HepG2 (cell line): ENCODE data around the gene JTB. TPM values are rescaled to one million over a fixed set of nuclear protein-coding genes. Genes with fewer than 3 reads are reported as not detected.

ENCODE experiments used
- ATAC-seq: fragments of 200-7000 bp; cut with Tn5 transposase; 3 replicates; pipeline ENCODE4 v1.9.1; 2020; ENCODE audit warnings: mild to moderate bottlenecking, moderate library complexity
- BruUV-seq: library from RNA; stranded (reverse); fragments of 400-500 nt; replicated peaks from 2 replicates; lab custom pipeline; 2021; lab: Mats Ljungman, UMichigan
- CTCF ChIA-PET: fragments of 300-600 bp; formaldehyde crosslinking; extraction: SDS; loops from one replicate; lab custom pipeline; 2021; ENCODE audit warnings: low total read pairs, inconsistent platforms, low intra/inter-chr PET ratio; lab: Yijun Ruan, JAX
- POLR2A ChIA-PET: fragments of 350-600 bp; sonication (Branson Sonifier 250); formaldehyde crosslinking; loops from one replicate; lab custom pipeline; 2020; ENCODE audit warnings: antibody characterized with exemption, inconsistent platforms; lab: Yijun Ruan, JAX
- DNase-seq: peaks from one replicate; pipeline ENCODE4 v3.0.0-alpha.2; 2015; ENCODE audit warnings: low spot score
- FAIRE-seq: peaks from 3 replicates; lab custom pipeline; 2011; peaks lifted over from hg19 to GRCh38; lab: Jason Lieb, UNC
- H2AFZ ChIP-seq: one replicate; pipeline ENCODE4 v1.6.1; 2011; ENCODE audit warnings: low read length, inconsistent platforms
- H3K27ac ChIP-seq: fragments of 300-600 bp; 3 replicates; pipeline ENCODE4 v1.8.0; 2011; ENCODE audit warnings: mixed run types, mild to moderate bottlenecking, mixed read lengths, low read length, inconsistent platforms; ENCODE audit not compliant: insufficient read depth; ENCODE audit errors: extremely low read length
- H3K27me3 ChIP-seq, 2 experiments: fragments of 200-600 bp in 1 of 2; 2 replicates in 1 of 2; 3 replicates in 1 of 2; pipeline versions ENCODE4 v1.6.0 to v1.8.0; 2011; ENCODE audit warnings: low read length in 2 of 2, mild to moderate bottlenecking in 2 of 2, moderate library complexity in 2 of 2, inconsistent platforms in 1 of 2; ENCODE audit not compliant: insufficient read depth in 2 of 2, control insufficient read depth in 1 of 2
- H3K36me3 ChIP-seq, 2 experiments: fragments of 200-600 bp in 1 of 2; replicated peaks in 1 of 2; 2 replicates in 1 of 2; 3 replicates in 1 of 2; pipeline versions ENCODE4 v1.5.1 to v1.8.0; 2011; ENCODE audit warnings: low read length in 2 of 2, inconsistent platforms in 1 of 2; ENCODE audit not compliant: insufficient read depth in 2 of 2, control insufficient read depth in 1 of 2
- H3K4me1 ChIP-seq: 2 replicates; pipeline ENCODE4 v1.5.1; 2012; ENCODE audit warnings: low read length, inconsistent platforms; ENCODE audit not compliant: insufficient read depth
- H3K4me2 ChIP-seq: 2 replicates; pipeline ENCODE4 v1.6.0; 2011; ENCODE audit warnings: low read depth, low read length, inconsistent platforms
- H3K4me3 ChIP-seq, 3 experiments: fragments of 200-600 bp in 1 of 3; sonication (generic), shearing (Covaris generic) in 1 of 3; replicated peaks in 1 of 3; 2 replicates each; pipeline ENCODE4 v1.5.1; 2011 to 2016; ENCODE audit warnings: low read length in 3 of 3, inconsistent platforms in 2 of 3, low read depth in 2 of 3, mild to moderate bottlenecking in 2 of 3, control low read depth in 1 of 3, mixed read lengths in 1 of 3; ENCODE audit not compliant: insufficient read depth in 1 of 3
- H3K79me2 ChIP-seq: one replicate; pipeline ENCODE4 v1.6.1; 2011; ENCODE audit warnings: low read length, inconsistent platforms; ENCODE audit not compliant: insufficient read depth
- H3K9ac ChIP-seq: 2 replicates; pipeline ENCODE4 v1.6.0; 2011; ENCODE audit warnings: mild to moderate bottlenecking, low read depth, low read length, inconsistent platforms; ENCODE audit not compliant: insufficient read depth
- H3K9me3 ChIP-seq: 2 replicates; pipeline ENCODE4 v1.5.1; 2012; ENCODE audit warnings: mild to moderate bottlenecking, low read length
- H4K20me1 ChIP-seq: 2 replicates; pipeline ENCODE4 v1.6.0; 2011; ENCODE audit warnings: inconsistent platforms, mild to moderate bottlenecking, low read length, moderate library complexity; ENCODE audit not compliant: insufficient read depth
- ATRX ChIP-seq: sonication (generic); formaldehyde crosslinking; IDR thresholded peaks from 2 replicates; pipeline ENCODE4 v1.4.0; 2020; ENCODE audit warnings: missing genetic modification reagents, borderline replicate concordance
- MAFK ChIP-seq, 2 experiments: IDR thresholded peaks in 1 of 2; conservative IDR thresholded peaks in 1 of 2; 2 replicates each; pipeline ENCODE4 v1.6.1; 2011; ENCODE audit warnings: improper control_type of control experiment in 2 of 2, low read length in 2 of 2
- ZNF558 ChIP-seq: sonication (generic); formaldehyde crosslinking; IDR thresholded peaks from 2 replicates; pipeline ENCODE4 v1.9.0; 2022; ENCODE audit warnings: mild to moderate bottlenecking, missing genetic modification reagents, borderline replicate concordance
- WGBS: methylation state at CpG from one replicate; pipeline ENCODE4 v1.1.6; 2017; ENCODE audit warnings: low lambda C conversion rate; 5-methylcytosine and 5-hydroxymethylcytosine counted together
- in situ Hi-C: cut with HindIII; loops from 2 replicates; pipeline ENCODE4 v1.10.0; 2017; ENCODE audit warnings: low pct_unique_long_range_greater_than_20kb; ENCODE audit not compliant: extremely low pct_ligation_motif_present
- intact Hi-C: fragments of 100-400 bp; cut with micrococcal nuclease; formaldehyde crosslinking; loops from one replicate; pipeline ENCODE4 v1.10.0; 2022; ENCODE audit not compliant: unreplicated experiment
- polyA plus RNA-seq, 8 experiments: library from polyadenylated mRNA; depleted of rRNA in 3 of 8; stranded (reverse) in 7 of 8; unstranded in 1 of 8; fragments of >200 nt; fragmentation: Illumina TruSeq in 4 of 8; extraction: Trizol in 4 of 8; gene quantifications; 2 replicates each; pipeline versions ENCODE4 v1.2.1 to v1.2.3, GENCODE V29; 2011 to 2016; ENCODE audit warnings: low read depth in 4 of 8, missing spikeins in 1 of 8, mixed read lengths in 1 of 8; ENCODE audit not compliant: insufficient read depth in 1 of 8
- total RNA-seq, 5 experiments: library from RNA; depleted of rRNA; stranded (reverse); fragments of >200 nt; fragmentation: Illumina TruSeq; extraction: Trizol; gene quantifications; 2 replicates each; pipeline ENCODE4 v1.2.3, GENCODE V29; 2016; ENCODE audit warnings: low read depth in 1 of 5
- TF ChIP-seq, protein P1 (sequence below): sonication (generic); formaldehyde crosslinking; IDR thresholded peaks from 2 replicates; pipeline ENCODE4 v1.8.0; 2022; ENCODE audit warnings: low read depth, missing genetic modification reagents
- TF ChIP-seq, protein P2 (sequence below): sonication (generic); formaldehyde crosslinking; IDR thresholded peaks from 2 replicates; pipeline ENCODE4 v1.4.0; 2020; ENCODE audit warnings: missing genetic modification reagents

Gene JTB
- total and polyA plus RNA-seq, 2 of the 13 experiments (the other 11 are each of a cell fraction or from before 2014, with no cell fraction given), result 96.7 to 99.2 TPM

- POLR2A ChIA-PET, result interaction anchor here (3.7 to 10.0 kb wide), 2 partner anchors 16 kb away, joined by 41 to 209 read pairs; partner anchors contain the start of genes DENND4B and JTB
- in situ Hi-C loops, result no loop called here
- DNase-seq (no peak), FAIRE-seq (no peak), ATAC-seq (no peak)
- Histone ChIP-seq H4K20me1 (peaks cover 2% of the 10 kb centered on the region; the same call in 1 of the 2 replicates), H3K79me2 (peaks cover 44% of the 10 kb centered on the region), H3K9me3 (no peaks in the 10 kb centered on the region), H3K4me3 (peak overlapping the region in 2 of 3 experiments; percentile 90 to 92; a peak in 2 of 6 replicates), H3K4me2 (peak overlapping the region; percentile 98), H3K36me3 (peaks cover 0 to 13% of the 10 kb centered on the region in 2 experiments; a peak in 1 of 5 replicates), H3K27ac (peak overlapping the region; percentile 79), H2AFZ (no peak overlapping the region), H3K27me3 (peaks cover 0 to 7% of the 10 kb centered on the region in 2 experiments; a peak in 1 of 5 replicates), H3K4me1 (peaks cover 53% of the 10 kb centered on the region), H3K9ac (peak overlapping the region; percentile 89)
- intact Hi-C loops, result no loop called here
- 96% methylated on average over 4 of the region's 4 CpGs for WGBS
- CTCF ChIA-PET, result no interaction called here
- BruUV-seq, result no TSS peak
- TF ChIP-seq MAFK (conservative IDR thresholded peaks at IDR 0.05 in 1 of 2, IDR thresholded peaks at IDR 0.05 in 1 of 2; ENCODE audit: low read length in 2 of 2), result no peak
- TF ChIP-seq, protein P1, sequence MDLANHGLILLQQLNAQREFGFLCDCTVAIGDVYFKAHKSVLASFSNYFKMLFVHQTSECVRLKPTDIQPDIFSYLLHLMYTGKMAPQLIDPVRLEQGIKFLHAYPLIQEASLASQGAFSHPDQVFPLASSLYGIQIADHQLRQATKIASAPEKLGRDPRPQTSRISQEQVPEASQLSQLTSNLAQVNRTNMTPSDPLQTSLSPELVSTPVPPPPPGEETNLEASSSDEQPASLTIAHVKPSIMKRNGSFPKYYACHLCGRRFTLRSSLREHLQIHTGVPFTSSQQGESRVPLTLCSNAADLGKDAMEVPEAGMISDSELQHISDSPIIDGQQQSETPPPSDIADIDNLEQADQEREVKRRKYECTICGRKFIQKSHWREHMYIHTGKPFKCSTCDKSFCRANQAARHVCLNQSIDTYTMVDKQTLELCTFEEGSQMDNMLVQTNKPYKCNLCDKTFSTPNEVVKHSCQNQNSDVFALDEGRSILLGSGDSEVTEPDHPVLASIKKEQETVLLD (CRISPR knock-in tag), result no peak
- TF ChIP-seq ZNF558 (CRISPR knock-in tag), result no peak
- TF ChIP-seq, protein P2, sequence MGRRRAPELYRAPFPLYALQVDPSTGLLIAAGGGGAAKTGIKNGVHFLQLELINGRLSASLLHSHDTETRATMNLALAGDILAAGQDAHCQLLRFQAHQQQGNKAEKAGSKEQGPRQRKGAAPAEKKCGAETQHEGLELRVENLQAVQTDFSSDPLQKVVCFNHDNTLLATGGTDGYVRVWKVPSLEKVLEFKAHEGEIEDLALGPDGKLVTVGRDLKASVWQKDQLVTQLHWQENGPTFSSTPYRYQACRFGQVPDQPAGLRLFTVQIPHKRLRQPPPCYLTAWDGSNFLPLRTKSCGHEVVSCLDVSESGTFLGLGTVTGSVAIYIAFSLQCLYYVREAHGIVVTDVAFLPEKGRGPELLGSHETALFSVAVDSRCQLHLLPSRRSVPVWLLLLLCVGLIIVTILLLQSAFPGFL, result no peak
- TF ChIP-seq ATRX, result no peak
Measured at GRCh38 chr1:153961421-153961820, 16.1 kb downstream of the JTB start.
